GM20431 (cell line): ENCODE data around the gene TTC3.
"Not testable (repeated sequence)": the region's sequence is repeated elsewhere in the genome, so short reads cannot be mapped to it uniquely, and the experiment has no call there.

Experiments used
- in situ Hi-C: fragments of 300-500 bp; cut with MseI, MboI; formaldehyde crosslinking; loops from one replicate; pipeline ENCODE4 v1.15.0; 2020; ENCODE audit warnings: low sequenced_read_pairs; ENCODE audit not compliant: unreplicated experiment

The TTC3 gene, protein sequence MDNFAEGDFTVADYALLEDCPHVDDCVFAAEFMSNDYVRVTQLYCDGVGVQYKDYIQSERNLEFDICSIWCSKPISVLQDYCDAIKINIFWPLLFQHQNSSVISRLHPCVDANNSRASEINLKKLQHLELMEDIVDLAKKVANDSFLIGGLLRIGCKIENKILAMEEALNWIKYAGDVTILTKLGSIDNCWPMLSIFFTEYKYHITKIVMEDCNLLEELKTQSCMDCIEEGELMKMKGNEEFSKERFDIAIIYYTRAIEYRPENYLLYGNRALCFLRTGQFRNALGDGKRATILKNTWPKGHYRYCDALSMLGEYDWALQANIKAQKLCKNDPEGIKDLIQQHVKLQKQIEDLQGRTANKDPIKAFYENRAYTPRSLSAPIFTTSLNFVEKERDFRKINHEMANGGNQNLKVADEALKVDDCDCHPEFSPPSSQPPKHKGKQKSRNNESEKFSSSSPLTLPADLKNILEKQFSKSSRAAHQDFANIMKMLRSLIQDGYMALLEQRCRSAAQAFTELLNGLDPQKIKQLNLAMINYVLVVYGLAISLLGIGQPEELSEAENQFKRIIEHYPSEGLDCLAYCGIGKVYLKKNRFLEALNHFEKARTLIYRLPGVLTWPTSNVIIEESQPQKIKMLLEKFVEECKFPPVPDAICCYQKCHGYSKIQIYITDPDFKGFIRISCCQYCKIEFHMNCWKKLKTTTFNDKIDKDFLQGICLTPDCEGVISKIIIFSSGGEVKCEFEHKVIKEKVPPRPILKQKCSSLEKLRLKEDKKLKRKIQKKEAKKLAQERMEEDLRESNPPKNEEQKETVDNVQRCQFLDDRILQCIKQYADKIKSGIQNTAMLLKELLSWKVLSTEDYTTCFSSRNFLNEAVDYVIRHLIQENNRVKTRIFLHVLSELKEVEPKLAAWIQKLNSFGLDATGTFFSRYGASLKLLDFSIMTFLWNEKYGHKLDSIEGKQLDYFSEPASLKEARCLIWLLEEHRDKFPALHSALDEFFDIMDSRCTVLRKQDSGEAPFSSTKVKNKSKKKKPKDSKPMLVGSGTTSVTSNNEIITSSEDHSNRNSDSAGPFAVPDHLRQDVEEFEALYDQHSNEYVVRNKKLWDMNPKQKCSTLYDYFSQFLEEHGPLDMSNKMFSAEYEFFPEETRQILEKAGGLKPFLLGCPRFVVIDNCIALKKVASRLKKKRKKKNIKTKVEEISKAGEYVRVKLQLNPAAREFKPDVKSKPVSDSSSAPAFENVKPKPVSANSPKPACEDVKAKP (N-terminal part only)

DNA sequence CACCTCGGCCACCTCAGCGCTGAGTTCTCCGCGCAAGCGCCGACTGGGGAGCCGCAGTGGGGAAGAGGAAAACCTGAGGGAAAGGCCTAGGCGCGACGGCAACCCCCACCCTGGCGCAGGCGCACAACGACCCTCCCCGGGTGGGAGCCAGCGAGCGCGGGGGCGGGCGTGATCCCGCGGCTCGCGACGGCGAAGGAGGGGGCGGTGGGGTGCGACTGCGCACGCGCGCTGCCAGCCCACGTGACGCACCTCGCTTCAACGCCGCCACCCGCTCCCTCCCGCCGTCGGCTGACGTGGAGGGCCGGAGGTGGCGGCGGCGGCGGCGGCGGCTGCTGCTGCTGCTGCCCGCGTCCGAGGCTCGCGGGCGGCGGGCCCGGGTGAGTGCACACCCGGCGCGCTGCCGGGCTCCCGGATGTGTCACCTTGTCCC, at the start of gene TTC3, which contains the start of gene PIGP:
Gene TTC3 (plus strand): TSS at position 267 of the 429 bp plus-strand sequence. CDS start 14,004 bp downstream, outside the sequence.
Gene PIGP (minus strand): TSS at position 84 of the 429 bp plus-strand sequence. CDS start 556 bp downstream, outside the sequence.
- in situ Hi-C loops = no loop called here

DNA sequence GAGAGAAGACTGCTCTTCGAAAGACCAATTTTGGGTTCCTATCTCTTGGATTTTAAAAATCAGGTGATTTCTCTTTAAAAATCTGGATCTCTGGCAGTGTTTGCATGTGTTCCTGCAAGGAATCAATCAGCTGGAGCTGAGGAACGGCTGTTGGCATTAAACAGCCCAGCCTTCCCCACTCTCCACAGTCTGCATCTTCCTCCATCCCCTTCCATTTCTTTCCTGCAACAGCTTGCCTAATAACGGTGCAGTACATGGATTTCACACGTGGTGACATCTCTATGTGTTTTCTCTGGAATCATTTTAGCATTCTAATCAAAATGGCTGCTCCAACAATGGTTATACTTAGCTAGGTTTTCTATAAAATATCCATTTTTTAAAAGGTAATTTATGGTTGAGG, 46.6 kb upstream of the TTC3 start:
- in situ Hi-C loops = no loop called here

DNA sequence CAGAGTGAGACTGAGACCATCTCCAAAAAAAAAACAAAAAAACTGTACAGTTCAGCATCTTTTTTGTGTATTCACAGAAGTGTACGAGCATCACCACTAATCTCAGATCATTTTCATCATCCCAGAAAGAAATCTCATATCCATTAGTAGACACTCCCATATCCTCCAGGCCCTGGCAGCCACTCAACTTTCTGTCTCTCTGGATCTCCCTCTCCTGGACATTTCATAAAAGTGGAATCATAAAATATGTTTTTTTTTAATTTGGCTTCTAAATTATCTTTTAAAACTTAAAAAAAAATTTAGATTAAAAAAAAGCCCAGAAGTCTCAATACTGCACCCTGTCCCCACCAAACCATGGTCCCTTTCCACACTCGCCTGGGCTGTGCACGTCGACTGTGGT, 44.5 kb upstream of the TTC3 start:
- in situ Hi-C loops = no loop called here

DNA sequence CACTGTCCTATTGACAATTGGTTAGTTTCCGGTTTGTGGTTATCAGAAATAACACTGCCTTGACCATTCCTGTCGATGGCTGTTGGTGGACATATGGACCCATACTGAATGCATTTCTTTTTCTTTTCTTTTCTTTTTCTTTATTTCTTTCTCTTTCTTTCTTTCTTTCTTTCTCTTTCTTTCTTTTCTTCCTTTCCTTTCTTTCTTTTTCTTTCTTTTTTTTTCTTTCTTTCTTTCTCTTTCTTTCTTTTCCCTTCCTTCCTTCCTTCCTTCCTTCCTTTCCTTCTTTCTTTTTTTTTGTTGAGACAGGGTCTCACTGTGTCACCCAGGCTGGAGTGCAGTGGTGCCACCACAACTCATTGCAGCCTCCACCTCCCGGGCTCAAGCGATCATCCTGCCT, 42.2 kb upstream of the TTC3 start:
- in situ Hi-C loops = no loop called here

DNA sequence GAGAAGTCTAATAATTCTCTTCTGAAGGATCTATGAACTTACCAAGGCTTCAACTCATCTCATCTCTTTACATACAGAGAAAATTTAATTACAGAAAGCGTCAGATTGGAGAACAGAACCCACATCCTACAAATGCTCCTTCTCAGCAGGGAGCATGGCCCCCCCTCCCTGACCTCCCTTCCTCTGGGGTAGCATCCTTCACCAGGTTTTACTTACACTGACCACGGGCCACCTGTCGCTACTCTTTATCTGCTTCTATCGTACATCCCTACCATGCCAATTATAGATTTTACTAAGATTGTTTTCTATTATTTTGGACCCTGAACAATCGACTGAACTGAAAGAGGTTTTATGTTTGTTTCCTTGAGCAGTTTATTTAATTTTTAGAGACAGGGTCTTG, 40.8 kb upstream of the TTC3 start:
- in situ Hi-C loops = no loop called here

DNA sequence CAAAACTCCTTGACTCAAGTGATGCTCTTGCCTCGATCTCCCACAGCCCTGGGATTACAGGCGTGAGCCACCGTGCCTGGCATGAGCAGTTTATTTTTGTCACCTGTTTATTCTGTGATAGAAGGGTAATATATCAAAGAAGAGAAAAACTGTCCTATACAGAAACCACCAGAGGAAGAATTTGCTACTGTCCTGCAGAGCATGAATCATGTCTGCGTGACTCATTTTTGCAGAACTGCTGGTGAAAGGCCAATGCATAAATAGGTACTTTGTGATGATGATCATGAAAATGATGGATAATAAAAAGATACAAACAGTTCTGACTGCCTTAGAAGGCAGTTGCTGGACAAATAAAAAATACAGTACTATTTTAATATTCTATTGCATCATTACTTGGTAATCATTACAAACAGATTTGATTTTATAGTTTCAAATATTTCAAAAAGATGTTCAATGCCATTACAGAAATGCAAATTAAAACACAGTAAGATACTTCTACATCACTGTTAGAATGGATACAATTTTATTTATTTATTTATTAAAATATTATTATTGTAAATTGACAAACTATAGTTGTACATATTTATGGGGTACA, 40.1 kb upstream of the TTC3 start:
- in situ Hi-C loops = no loop called here

DNA sequence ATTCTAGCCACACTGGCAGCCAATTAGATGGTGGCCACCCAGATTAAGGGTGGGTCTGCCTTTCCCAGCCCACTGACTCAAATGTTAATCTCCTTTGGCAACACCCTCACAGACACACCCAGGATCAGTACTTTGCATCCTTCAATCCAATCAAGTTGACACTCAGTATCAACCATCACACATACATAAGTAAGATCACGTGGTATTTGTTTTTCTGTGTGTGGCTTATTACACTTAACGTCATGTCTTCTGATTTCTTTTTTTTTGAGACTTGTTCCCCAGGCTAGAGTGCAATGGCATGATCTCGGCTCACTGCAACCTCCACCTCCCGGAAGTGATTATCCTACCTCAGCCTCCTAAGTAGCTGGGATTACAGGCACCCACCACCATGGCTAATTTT, 38.7 kb upstream of the TTC3 start:
- in situ Hi-C loops = not testable (repeated sequence)

DNA sequence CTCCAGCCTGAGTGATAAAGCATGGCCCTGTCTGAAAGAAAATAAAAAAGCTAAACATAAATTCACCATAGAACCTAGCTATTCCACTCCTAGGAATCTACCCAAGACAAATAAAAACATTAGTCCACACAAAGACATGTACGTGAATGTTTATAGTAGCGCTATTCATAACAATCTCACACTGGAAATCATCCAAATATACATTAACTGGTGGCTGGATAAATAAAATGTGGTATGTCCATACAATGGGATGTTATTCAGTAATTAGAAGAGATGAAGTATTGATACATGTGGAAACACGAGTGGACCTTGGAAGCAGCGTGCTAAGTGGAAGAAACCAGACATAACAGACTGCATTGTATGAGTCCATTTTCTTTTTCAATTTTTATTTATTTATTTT, 36.9 kb upstream of the TTC3 start:
- in situ Hi-C loops = no loop called here

DNA sequence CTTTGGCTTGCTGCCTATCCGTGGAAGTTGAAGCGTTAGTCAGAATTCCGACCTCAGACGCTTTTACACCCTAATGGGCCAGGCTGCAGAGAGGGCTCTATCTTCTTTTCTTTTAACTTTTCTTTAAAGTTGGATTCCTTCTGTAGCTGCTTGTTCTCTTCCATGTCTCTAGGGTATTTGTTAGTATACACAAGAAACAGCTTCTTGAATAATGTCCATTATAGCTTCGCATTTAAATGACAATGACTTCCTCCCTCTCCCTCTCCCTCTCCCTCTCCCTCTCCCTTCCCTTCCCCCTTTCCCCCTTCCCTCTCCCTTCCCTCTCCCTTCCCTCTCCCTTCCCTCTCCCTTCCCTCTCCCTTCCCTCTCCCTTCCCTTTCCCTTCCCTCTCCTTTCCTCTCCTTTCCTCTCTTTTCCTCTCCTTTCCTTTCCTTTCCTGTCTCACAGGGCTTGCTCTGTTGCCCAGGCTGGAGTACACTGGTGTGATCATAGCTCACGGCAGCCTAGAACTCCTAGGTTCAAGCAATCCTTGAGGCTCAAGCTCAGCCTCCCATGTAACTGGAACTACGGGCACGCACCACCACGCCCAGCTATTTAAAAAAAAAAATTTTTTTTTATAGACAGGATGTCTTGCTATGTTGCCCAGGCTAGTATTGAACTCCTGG, 33.5 kb upstream of the TTC3 start:
- in situ Hi-C loops = no loop called here

DNA sequence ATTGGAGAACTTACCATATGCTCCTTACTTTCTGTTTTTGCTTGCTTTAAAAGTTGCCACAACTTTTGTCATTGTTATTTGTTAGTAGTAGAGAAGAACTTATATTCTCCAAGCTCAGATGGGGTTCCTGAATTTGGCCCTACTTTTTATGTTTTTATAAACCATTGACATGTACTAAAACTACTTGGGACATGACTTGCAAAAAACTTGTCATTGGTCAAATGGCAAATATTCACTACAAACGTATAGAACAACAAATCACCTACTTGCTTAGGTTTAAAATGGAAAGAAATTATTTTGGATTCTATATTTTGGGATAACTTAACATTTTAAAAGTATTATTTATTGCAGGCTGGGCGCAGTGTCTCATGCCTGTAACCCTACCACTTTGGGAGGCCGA, 32.8 kb upstream of the TTC3 start:
- in situ Hi-C loops = no loop called here

DNA sequence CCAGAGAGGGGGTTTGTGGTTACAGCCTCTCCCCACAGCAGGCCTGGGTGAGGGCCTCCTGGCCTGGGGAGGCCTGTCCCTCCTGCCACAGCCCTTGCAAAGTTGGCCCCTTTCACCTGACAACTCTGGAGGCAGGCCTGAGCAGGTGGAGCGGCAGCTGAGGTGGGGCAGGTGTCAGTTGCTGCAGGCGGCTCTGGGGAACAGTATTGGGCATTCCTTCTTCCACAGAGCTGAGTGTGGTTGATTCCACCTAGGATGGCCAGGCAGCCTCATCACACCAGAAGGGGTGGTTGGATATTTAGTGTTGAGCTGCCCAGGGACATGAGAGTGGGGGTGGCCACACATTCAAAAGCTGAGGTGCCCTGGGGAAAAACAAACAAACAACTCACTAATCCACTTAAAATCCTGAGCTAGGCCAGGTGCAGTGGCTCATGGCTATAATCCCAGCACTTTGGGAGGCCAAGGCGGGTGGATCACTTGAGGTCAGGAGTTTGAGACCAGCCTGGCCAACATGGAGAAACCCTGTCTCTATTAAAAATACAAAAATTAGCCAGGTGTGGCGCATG, 31.3 kb upstream of the TTC3 start:
- in situ Hi-C loops = no loop called here

DNA sequence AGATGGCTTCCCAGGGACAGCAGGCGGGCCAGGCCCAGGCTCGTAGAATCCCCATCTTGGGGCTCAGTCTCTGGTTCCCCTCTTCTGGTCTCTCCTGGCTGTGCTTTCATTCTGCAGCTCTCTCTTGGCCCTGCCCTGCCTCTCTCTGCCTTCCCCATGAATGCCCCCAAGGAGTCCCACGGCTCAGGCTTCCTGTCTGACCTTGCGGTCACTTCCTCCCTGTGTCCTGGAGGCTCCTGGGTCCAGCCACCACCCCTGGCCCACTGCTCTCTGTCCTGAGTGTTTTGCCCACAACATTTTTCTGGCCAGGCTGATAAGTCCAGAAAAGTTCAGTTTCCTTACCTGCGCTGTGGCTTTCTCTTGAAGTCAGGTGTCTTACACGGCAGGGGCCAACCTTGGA, 29.2 kb upstream of the TTC3 start:
- in situ Hi-C loops = no loop called here

DNA sequence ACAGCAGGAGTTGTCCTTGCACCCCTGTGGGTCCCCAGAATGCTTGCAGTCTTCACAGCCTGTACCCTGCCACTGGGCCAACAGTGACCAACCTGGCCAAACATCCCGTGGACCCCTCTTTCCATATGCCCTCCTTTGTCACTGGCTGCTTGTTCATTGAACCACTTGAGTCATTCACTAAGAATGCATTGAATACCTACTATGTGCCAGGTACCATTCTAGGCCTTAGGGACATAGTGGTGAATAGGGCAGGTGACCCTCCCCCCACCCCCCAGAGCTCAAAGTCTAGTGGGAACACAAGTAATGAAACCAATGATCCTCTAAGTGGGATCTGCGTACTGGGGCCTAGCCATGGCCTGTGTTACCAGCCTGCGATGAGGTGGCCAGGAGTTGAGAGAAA, 28.4 kb upstream of the TTC3 start:
- in situ Hi-C loops = no loop called here

DNA sequence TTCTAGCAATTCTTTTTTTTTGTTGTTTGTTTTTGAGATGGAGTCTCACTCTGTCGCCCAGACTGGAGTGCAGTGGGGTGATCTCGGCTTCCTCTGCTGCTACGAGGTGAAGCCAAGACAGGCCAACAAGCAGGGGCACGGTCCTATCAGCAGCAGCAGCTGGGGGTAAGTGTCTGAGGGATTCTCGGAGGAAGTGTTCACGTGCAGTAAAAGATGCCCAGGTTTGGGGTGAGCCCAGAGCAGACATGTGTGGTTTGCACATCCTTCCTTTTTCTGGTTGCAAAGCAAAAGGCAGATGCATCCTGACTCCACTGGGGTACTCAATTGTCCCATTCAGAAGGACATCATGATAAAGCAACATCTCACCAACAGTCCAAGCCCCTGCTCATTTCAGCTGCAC, 27.9 kb upstream of the TTC3 start:
- in situ Hi-C loops = no loop called here

DNA sequence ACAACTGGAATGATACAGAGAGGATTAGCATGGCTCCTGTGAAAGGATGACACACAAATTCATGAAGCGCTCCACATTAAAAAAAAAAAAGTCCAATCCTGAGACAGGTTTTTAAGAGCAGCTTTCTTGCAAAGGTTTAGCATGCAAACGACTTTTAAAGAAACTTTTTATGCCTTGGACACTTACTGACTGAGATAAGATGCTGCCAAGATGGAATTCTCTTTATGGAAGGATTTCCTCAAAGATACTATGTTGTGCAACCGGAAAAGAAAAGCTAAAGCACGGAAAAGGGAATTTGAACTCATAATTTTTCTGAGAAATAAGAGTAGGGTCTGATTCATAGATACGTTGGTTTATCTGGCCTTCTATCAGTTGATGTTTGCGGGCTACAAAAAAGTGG, 27.5 kb upstream of the TTC3 start:
- in situ Hi-C loops = no loop called here

DNA sequence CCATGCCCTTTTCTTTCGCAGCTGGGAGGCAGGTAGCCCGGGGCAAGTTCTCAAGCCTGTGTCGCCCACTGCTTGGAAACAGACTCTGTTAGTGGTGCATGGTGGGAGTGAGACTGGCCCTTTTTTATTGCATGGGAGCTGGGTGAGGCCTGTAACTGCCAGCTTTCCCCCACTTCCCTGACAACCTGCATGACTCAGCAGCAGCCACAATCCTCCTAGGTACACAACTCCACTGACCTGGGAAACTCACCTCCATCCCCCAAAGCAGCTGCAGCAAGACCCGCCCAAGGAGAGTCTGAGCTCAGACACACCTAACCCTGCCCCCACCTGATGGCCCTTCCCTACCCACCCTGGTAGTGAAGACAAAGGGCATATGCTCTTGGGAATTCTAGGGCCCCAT, 26.0 kb upstream of the TTC3 start:
- in situ Hi-C loops = no loop called here

DNA sequence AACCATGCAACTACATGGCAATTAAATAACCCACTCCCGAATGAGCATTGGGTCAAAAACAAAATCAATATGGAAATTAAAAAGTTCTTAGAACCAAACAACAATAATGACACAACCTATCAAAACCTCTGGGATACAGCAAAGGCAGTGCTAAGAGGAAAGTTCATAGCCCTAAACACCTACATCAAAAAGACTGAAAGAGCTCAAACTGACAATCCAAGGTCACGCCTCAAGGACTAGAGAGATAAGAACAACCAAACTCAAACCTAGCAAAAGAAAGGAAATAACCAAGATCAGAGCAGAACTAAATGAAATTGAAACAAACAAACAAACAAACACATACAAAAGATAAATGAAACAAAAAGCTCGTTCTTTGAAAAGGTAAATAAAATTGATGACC, 23.3 kb upstream of the TTC3 start:
- in situ Hi-C loops = not testable (repeated sequence)

DNA sequence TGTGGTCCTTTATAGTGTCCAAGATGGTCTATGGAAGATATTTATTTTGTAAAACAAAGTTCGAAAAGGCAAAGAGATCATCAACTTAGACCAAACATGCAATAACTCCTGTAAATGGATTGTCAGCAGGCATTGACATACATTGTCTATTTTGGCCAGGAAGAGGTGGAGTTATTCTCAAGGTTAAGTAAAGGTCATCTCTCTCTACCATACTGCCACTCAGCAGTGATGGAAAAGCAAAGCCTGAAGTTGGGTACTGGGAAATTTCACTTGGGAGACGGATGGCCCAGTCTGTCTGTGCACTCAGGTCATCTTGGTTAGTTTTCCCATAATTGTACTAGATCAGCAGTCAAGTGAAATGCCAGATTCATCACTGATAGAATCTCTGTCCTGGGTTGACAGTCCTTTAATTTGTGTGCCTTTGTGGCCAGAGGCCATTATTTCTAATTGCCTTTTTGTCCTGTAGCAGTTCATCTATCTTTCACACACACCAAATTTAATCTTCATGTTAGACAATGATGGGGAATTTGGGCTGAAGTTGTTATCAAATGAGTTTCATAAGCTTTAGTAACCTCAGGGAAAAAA, 17.7 kb upstream of the TTC3 start:
- in situ Hi-C loops = no loop called here

DNA sequence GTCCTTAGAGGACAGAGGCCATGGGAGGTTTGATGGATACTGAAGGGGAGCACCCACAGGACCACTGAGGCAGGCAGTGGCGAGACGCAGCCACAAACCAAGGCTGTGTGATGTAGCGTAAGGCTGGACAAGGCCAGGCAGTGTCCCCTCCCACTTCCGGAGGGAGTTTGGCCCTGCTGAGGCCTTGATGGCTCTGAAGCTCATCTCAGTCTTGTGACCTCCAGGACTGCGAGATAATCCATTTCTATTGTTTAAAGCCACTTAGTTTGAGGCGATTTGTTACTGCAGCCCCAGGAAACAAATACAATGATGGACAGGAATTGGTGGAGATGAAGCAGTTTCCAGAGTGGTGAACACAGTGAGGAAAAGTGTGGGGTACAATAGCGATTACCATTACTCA, 15.4 kb upstream of the TTC3 start:
- in situ Hi-C loops = no loop called here
